Suprapubic skin (tissue), 4 donors: ENCODE results near the gene EYA3.

ENCODE experiments used
- EP300 ChIP-seq: sonication (generic); formaldehyde crosslinking; IDR thresholded peaks from one replicate; pipeline ENCODE4 v1.6.1; 2017; ENCODE audit warnings: antibody characterized with exemption
- POLR2A ChIP-seq, 2 donors: fragments of 450-650 bp; IDR thresholded peaks; one replicate each; pipeline ENCODE4 v1.6.1; 2017; ENCODE audit warnings: antibody characterized with exemption in 2 of 2, mild to moderate bottlenecking in 2 of 2, moderate library complexity in 2 of 2
- POLR2AphosphoS5 ChIP-seq, 3 donors: sonication (generic); formaldehyde crosslinking; IDR thresholded peaks; one replicate each; pipeline ENCODE4 v1.6.1; 2017; ENCODE audit warnings: antibody characterized with exemption in 3 of 3
- TF ChIP-seq, protein P1 (sequence below), 2 donors: fragments of 200-600 bp in 1 of 2; fragments of 450-650 bp in 1 of 2; sonication (generic) in 1 of 2; IDR thresholded peaks; one replicate each; pipeline ENCODE4 v1.5.1; 2016 to 2019; ENCODE audit warnings: antibody characterized with exemption in 2 of 2, mild to moderate bottlenecking in 1 of 2, moderate library complexity in 1 of 2

DNA sequence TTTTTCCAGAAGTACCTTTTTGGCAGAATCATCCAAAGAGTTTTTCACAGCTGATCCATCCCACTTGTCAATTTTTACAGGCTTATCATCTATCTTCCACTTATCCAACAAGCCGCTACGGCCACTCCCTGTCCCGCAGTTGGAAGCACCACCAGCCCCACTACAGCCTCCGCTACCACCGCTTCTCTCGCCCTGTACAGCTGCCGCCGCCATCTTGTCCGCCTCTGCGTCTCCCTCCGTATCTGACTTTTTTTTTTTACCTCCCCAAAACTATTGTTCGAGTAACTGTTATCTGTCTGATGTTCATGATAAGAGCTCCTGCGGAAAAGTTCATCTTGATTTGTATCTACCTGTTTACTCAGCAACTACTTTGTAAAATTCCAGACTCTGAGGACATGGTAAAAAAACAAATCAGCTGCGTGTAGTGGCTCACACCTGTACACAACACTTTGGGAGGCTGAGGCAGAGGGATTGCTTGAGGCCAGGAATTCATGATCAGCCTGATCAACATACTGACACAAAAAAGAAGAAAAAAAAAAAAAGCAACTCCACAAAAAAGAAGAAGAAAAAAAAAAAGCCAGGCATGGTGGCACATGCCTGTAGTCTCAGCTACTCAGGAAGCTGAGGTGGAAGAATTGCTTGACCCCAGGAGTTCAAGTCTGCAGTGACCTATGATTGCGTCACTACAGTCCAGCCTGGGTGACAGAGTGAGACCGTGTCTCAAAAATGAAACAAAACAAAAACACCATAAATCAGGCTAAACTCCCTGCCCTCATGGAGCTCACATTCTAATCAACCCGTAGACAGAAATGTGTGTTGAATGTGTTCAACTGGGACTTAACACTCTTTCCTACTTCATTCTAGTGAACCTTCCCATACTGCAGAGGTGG lies 8.0 kb upstream of the EYA3 start:
- TF ChIP-seq, protein P1, sequence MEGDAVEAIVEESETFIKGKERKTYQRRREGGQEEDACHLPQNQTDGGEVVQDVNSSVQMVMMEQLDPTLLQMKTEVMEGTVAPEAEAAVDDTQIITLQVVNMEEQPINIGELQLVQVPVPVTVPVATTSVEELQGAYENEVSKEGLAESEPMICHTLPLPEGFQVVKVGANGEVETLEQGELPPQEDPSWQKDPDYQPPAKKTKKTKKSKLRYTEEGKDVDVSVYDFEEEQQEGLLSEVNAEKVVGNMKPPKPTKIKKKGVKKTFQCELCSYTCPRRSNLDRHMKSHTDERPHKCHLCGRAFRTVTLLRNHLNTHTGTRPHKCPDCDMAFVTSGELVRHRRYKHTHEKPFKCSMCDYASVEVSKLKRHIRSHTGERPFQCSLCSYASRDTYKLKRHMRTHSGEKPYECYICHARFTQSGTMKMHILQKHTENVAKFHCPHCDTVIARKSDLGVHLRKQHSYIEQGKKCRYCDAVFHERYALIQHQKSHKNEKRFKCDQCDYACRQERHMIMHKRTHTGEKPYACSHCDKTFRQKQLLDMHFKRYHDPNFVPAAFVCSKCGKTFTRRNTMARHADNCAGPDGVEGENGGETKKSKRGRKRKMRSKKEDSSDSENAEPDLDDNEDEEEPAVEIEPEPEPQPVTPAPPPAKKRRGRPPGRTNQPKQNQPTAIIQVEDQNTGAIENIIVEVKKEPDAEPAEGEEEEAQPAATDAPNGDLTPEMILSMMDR (IDR thresholded peaks at IDR 0.05) = no peak
- TF ChIP-seq EP300 (no peak), POLR2AphosphoS5 (IDR thresholded peaks at IDR 0.05) (no peak), POLR2A (IDR thresholded peaks at IDR 0.05) (no peak)
